GM18873 (cell line): ENCODE measurements around the gene PITPNM3.

Experiments
- ATAC-seq: cut with Tn5 transposase; IDR thresholded peaks from one replicate; pipeline ENCODE4 v1.9.1; 2021; ENCODE audit warnings: mild to moderate bottlenecking, moderate library complexity, moderate number of reproducible peaks; ENCODE audit not compliant: unreplicated experiment, low FRiP score

The PITPNM3 gene

GRCh38 chr17:6505425-6506142 lies 50.8 kb downstream of the PITPNM3 start:
- ATAC-seq: no peak

DNA sequence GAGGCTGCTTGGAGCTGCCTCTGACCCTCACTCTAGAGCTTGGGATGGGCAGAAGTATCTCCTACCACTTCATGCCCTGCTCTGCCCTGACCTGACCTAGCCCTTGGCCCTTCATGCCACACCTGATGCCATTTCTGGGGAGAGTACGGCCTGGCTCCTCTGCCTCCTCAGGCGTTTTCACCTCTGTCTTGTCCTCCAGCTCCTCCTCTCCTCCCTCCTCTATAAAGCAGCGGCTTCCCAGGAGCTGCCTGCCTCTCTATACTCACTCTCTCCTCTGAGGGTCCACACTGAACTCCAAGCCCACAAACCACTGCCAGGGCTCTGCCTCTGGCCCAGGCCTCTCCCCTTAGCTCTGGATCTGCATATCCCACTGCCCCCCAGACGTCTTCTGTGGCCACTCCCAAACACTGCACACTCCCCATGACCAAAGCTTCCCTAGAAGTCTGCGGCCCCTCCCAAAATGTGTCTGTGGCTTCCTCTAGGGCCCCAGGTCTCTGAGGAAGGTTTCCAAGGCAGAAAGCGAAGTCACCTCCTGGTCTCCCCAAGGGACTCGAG lies 52.6 kb downstream of the PITPNM3 start:
- ATAC-seq: no peak

DNA sequence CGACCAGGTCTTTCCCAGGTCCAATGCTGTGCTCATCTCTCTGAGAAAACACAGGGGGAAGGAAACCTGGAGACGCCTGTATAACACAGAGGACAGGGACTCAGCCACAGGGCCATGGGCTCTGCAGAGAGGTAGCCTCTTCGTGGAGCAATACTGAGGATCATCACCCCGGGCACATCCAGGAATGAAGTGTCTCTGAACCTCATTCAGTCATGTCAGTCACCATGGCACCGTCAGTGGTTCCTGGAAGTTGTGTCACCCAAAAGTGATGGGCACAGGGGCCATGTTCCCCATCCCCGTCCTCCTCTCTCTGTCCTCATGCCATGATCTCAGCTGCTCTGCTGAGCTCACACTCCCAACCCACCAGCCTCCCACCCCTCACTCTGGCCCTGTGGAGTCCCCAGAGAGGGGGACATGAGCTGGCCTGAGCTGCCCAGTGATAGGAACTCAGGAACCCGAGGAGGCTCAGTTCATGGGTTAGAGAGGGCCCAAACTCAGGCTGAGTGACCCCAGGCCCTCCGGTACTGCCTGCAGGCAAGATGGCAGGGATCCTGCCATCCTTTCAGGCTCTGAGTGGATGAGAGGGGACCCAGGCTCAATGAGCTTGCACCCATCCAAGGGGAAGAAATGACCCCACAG lies 53.4 kb downstream of the PITPNM3 start:
- ATAC-seq: no peak

DNA sequence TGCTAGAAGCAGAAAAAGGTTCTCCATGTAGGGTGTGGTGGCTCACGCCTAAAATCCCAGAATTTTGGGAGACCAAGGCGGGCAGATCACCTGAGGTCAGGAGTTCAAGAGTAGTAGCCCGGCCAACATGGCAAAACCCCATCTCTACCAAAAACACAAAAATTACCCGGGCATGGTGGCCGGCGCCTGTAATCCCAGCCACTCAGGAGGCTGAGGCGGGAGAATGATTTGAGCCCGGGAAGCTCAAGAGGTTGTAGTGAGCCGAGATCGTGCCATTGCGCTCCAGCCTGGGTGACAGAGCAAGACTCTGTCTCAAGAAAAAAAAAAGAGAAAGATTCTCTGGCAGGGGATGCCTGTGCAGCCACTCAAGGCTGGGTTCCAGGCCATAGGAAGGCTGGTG lies 54.2 kb downstream of the PITPNM3 start:
- ATAC-seq: no peak

GRCh38 chr17:6501359-6501758 lies 55.0 kb downstream of the PITPNM3 start:
- ATAC-seq: no peak

GRCh38 chr17:6498901-6499540 lies 57.3 kb downstream of the PITPNM3 start:
- no peak for ATAC-seq

DNA sequence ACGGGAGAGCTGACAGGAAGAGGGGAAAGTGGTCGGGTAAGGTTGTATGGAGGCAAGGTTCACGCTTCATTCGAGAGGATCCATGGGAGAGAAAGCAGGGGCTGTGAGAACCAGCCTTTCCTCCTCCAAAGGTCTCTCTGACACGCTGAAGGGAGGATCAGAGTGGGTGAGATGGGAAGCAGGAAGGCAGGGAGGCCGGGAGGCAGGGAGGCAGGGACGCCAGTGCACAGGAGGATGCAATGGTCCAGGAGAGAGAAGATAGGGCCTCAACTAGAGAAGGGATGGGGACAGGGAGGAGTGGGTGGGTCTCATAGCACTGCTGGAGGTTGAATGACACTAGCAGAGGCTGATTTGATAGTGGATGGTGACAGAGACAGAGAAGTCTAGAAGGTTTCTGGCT lies 58.0 kb downstream of the PITPNM3 start:
- ATAC-seq: no peak

DNA sequence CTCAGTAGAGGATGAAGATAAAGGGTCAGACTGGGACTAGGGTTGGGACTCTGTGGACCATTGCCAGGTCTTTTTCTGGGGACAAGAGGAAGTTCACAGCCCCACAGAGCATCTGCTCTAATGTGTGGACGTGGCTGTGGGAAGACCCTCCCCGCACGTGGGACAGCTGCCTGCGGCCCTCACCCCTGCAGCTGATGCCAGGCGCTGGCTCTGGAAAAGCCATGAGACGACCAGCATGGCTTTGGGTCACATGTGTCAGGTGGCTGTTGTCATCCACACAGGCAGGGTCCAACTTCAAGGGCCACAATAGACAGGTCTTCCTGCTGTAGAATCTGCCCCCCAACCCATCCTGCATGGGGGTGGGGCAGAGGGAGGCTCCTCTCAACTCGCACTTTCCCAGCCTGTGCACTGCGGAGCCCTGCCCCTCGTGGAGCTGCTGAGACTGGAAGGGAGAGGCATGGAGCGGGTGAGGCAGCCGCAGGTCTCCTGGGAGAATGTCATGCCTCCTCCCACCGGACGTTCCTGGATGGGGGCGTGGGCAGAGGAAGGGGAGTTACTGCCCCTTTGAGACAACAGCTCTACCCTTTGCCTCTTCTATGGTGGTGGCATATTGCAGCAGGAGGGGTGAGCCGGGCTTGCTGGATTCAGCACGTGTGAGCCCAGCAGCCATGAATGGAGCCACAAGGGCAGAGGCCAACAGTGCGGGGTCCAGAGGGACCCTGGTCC lies 58.7 kb downstream of the PITPNM3 start:
- no peak for ATAC-seq

DNA sequence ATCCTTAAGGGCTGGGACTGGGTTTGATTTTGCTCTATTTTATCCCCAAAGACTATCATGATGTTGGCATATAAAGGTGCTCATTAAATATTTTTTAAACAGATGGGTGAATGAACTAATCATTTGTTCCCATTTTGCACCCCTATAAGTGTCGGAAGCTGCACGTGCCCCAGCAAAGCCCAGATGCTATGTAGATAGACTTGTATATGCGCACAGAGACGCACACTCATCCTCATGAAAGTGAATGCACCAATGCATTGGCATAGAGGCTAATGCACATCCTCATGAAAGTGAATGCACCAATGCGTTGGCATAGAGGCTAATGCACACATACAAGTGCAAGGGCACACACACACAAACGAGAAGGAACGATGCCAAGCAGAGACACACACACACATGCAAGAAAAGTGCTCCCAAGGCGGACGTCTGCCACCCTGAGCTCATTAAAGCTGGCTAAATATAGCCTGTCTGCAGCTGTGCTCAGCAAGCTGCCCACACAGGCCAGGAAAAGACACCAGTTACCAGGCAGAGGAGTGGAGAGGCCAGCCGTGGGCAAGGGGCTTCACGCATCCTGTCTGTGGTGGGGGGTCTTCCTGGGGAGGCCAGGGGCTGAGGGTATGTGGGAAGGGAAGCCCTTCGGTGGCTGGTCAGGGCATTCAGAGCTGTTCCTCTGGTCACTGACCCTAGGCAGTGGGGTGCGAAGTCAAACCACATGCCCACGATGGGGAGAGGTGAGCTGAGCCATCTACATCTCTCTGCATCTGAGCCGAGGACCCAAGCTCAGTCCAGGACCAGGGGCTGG lies 59.5 kb downstream of the PITPNM3 start:
- no peak for ATAC-seq

- no peak for ATAC-seq
These were observed 60.3 kb downstream of the PITPNM3 start for GRCh38 chr17:6496116-6496481.

DNA sequence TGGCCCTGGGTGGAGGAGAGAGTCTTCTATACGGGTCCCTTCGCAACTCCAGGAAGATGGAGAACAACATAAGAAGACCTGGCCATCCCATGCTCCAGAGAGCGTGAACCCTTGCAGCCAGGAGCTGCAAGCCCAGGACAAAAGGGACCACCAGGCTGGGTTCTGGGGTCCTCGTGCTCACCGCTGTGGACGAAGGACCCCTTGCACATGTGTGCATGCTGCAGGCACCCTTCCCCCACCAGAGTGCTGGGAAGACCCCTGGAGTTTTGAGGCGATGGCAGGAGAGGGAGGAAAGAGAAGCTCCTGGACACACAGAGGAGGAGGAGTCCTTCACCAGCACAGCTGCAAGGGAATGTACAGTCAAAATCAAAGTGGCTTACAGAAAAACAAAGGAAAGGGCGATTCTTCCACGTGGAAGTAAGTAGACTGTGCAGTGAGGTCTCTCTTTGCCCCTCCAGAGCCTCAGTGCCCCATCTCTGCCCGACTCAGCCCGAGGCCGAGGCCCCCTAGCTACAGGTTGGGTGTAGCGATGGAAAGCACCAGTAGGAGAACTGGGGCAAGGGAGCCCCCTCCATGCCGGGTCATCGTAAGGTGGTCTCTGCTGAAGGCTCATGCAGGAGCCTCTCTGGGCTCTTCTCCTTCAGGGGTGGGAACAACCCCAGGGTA lies 60.8 kb downstream of the PITPNM3 start:
- ATAC-seq: no peak

GRCh38 chr17:6494239-6494941 lies 62.0 kb downstream of the PITPNM3 start:
- no peak for ATAC-seq

DNA sequence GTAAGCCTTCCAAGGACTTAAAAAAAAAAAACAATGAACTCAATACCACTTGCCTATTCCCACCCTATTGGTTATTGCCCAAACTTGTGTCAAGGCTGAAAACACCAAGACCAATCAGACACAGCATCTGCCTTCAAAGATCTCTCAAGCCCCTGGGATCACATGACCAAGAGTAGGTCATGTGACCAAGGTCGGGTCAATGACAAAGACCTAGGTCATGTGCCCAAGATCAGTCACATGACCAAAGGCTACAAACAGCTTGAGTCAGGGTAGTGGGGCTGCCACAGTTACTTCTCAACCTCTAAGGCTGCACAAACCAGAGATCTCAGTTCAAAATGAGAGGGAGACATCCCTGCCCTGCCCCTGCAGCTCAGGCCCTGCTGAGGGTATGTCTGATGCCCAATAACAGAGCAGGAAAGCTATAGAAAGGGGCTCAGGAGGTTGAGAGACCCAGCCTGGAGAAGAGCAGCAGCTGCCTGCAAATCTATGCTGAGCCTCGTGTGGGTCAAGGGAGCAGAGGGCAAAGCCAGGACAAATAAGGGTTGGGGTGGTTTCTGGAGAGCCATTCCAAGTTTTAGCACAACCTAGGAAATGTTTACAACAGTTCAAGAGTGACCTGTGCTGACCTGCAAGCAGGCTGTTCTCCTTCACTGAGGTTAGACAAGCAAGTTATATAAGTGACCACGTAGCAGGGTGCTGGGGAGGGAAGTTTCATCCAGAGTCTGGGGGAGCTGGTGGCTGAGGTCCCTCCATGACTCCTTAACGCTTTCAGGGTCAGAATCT lies 63.3 kb downstream of the PITPNM3 start:
- ATAC-seq: no peak

GRCh38 chr17:6491071-6491700 lies 65.2 kb downstream of the PITPNM3 start:
- ATAC-seq: no peak

- no peak for ATAC-seq
These were observed 67.3 kb downstream of the PITPNM3 start for GRCh38 chr17:6489016-6489550.

- no peak for ATAC-seq
These were observed 68.3 kb downstream of the PITPNM3 start for GRCh38 chr17:6488008-6488539.
